Thyroid gland (tissue), 4 donors: Measurements from ENCODE around the gene CAPN1.

ENCODE experiments used
- CTCF ChIP-seq, 6 experiments: fragments of 200-600 bp in 3 of 6; fragments of 450-650 bp in 3 of 6; sonication (generic) in 3 of 6; IDR thresholded peaks; one replicate each; pipeline ENCODE4 v1.5.1; 2016 to 2019; ENCODE audit warnings: antibody characterized with exemption in 6 of 6, mild to moderate bottlenecking in 2 of 6, inconsistent platforms in 1 of 6, moderate library complexity in 1 of 6
- POLR2A ChIP-seq, 2 donors: fragments of 450-650 bp; IDR thresholded peaks; one replicate each; pipeline ENCODE4 v1.6.1; 2017; ENCODE audit warnings: antibody characterized with exemption in 2 of 2, mild to moderate bottlenecking in 2 of 2, moderate library complexity in 1 of 2

GRCh38 chr11:65213322-65214211 is 31.8 kb downstream of the CAPN1 start:
- TF ChIP-seq CTCF (IDR thresholded peaks at IDR 0.05) (no peak), POLR2A (IDR thresholded peaks at IDR 0.05) (no peak)
